SKM-1 treated with dmso at 0.1 percent for 144 hours (cell line): Measurements from ENCODE around the gene HIRA.
A peak's percentile ranks its signal among the peaks of the same experiment; 100 is the strongest.
"Not testable (repeated sequence)": the region's sequence is repeated elsewhere in the genome, so short reads cannot be mapped to it uniquely, and the experiment has no call there.

ENCODE experiments used
- DNase-seq: peaks from one replicate; lab custom pipeline; 2025; ENCODE audit not compliant: unreplicated experiment; lab: John Stamatoyannopoulos, UW

Gene HIRA

GRCh38 chr22:19463491-19464469 is 32.2 kb upstream of the HIRA start:
- no peak for DNase-seq

DNA sequence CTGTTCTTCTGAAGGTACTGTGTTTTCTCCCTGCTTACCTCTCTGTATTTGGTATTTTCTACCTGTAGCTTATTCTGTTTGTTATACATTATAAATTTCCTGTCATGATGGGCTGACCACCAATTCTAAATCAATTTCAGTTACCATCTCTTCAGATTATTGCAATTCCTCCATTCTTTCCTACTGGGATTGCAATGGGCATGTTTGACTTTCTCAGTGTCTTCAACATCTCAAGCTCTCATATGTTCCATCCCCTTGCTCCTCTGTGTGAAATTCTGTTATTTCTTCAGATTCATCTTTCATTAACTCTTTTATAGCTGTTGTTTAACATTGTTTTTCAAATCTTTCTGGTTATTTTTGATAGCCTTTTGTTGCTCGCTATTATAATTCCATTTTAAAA is 31.5 kb upstream of the HIRA start:
- no peak for DNase-seq

DNA sequence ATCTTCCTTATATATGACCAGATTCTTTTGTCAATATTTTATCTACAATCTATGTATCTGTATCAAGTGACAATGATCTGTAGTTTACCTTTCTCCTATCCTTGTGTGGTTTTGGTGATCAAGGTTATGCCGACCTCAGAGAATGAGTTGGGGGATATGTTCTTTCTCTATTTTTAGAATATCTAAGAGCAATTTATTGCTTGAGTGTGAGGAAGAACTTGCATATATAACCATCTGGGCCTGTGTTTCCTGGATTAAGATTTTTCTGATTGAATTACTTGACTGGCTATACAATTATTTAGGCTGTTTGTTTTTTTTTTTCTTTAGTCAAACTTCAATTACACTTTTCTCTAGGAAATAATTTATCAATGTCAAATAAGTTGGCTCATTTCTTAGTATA is 30.0 kb upstream of the HIRA start:
- no peak for DNase-seq

GRCh38 chr22:19460036-19460435 is 28.5 kb upstream of the HIRA start:
- DNase-seq: no peak

GRCh38 chr22:19457828-19458428 is 26.4 kb upstream of the HIRA start:
- no peak for DNase-seq

GRCh38 chr22:19456541-19456940 is 25.0 kb upstream of the HIRA start:
- no peak for DNase-seq

- DNase-seq: no peak
Observed at GRCh38 chr22:19455585-19456370, 24.2 kb upstream of the HIRA start.

DNA sequence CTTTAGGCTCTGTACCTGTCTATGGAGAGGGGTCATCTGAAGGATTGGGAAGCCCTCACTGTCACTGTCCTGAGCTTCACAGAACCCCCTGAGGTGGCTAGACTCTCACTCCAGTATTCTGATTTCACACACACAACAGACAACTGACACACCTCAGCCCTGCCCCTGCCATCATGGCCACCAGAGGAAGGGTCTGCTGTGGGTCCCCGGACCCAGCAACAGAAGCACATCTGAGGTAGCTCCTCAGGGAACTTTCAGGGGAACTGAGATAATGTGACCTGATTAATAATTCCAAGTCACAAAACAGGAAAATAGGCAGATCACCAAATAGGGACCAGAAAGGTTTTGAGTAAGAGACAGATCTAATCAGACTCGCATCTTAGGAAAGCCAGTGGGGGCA is 23.5 kb upstream of the HIRA start:
- no peak for DNase-seq

DNA sequence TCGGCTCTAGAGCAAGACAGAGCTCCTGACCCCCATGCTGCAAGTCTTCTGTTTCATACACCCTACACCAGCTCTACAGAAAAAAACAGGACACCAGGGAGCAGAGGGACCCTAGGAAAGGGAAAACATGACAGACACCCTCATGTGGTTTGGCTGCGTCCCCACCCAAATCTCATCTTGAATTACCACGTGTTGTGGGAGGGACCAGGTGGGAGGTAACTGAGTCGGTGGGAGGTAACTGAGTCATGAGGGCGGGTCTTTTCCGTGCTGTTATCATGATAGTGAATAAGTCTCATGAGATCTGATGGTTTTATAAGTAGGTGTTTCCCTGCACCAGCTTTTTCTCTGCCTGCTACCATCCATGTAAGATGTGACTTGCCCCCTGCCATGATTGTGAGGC is 22.6 kb upstream of the HIRA start:
- no peak for DNase-seq

DNA sequence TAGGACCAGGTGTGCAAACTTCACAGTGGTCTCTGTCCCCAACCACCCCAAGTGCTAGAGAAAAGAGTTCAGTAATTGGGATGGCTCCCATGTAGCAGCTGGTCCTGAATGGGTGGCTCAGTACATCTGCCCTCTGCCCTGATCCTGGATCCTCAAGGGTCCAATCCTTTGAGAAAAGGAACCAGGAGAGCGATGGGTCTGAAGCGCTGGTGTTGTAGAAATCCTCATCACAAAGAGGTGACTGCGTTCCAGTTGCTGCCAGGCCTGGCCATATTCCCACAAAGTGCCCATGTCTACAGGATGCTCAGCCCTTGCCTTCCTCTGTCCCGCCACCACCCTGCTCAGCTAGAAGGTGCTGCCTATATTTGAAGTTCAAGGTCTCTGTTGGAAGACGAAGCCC is 22.2 kb upstream of the HIRA start:
- DNase-seq: no peak

DNA sequence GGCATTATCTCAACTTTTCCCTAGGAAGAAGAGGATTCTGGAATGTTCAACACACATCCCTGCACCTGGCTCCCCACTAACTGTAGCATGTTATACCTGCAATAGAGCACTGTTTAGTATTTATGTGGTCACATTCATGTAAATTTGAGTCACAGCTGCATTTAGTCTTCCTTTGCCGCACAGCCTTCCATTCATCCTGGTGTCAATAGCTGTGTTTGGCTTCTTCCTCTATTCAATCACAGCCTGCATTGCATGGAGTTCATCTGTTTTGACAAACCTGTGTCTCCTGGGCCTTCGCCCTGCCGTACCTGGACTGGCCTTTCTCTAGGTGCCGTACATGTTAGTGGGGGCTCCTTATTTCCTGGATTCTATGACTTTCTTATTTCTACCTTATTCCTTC is 20.0 kb upstream of the HIRA start:
- DNase-seq: no peak

- DNase-seq: no peak
Observed at GRCh38 chr22:19450363-19451175, 19.0 kb upstream of the HIRA start.

- no peak for DNase-seq
Observed at GRCh38 chr22:19449422-19449767, 17.9 kb upstream of the HIRA start.

DNA sequence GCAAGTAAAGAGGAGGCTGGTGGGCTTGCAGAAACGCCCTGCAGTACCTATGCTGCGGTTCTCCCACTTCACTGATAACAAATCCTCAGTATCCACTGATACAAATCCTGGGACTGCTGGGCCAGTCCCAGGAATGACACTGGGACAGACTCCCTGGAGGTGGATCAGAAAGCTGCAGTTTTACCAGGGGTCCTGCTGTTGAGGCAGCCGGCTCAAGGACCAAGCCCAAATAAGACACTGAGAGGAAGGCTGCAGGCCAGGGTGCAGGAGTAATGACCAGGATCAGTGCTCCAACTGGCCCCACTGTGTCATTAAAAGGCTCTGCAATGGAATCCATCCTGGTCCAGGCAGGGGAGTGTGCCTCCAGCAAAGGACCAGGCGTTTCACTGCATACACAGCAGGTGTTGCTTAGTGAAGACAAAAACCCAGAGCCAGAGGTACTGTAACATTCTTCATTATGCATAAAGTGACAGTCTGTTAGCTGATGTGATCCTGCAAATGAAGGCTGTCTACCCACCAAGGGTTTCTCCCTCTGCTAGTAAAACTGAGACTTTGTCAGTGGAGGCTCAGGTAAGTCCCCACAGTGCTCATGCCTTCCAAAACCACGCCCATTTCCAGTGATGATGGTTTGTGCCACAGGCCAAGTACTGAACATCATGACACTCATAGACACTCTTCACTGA is 17.3 kb upstream of the HIRA start:
- DNase-seq: no peak

GRCh38 chr22:19448076-19448607 is 16.6 kb upstream of the HIRA start:
- DNase-seq: peak; percentile 12

DNA sequence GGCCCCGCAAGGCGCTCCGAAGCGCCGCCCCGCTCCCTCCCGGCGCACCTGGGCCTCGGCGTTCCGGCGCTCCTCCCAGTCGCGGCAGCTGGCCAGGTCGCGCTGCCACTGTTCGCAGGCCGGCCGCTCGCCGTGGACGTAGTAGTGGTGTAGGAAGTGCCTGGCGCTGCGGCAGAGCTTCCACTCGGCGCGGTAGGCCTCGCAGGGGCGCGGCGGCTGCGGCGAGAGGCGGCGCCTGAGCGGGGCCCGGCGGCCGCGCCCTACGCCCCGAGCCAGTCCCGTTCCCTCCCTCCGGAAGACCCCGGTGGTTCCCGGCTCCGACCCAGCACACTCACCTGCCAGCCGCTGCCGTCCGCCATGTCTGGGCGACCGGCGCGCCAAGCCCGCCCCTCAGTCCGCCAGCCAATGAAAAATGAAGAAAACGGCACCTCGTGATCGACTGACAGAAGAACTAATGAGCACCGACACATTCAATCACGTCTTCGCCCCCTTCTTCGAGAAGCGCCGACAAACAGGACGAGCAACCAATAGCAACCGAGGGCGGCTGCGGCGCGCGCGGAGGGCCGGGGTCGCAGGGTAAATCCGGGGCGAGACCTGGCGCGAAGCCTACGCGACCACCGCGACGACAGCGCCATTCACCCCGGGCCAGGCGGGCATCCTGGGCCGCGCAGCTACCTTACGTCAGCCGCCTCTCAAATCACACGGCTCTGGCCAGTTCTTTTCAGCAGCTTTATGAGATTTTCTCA is 16.0 kb upstream of the HIRA start, which contains the start of gene C22orf39:
C22orf39 (minus strand) TSS at position 382 of the 746 bp plus-strand sequence; CDS start at position 359, 23 bp downstream.
- DNase-seq: peak; percentile 90

DNA sequence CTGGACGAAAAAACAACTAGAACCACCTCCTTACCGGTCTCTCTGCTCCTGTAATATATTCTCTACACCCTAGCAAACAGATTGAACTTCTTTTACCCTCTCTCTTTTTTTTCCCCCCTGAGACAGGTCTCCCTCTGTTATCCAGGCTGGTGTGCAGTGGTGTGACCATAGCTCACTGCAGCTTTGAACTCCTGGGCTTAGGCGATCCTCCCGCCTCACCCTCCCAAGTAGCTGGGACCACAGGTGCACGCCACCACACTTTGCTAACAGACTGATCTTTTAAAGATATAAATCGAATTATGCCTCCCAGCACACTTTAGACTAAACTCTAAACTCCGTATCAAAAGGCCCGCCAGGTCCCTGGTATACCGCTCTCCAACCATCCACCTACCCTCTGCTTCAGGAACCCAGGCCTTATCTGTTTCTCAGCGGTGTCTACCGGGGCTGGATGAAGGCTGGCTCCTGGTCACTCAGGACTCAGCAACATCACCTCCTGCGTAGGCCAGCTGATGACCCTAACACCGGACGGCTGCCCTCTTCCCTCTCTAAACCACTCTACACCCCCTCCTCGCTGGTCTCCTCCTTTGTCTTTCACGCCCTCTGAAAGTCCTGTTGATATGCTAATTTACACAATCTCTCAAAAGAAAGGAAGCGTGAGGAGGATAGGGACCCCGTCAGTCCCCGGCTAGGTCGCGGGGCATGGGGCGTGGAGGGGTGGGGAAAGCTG is 15.2 kb upstream of the HIRA start:
- DNase-seq: no peak

- not testable (repeated sequence) for DNase-seq
Observed at GRCh38 chr22:19445279-19445982, 13.9 kb upstream of the HIRA start.
